ENCODE measurements around the gene PLXNA2.

- TF ChIP-seq POLR2AphosphoS5 (IDR thresholded peaks at IDR 0.05; ENCODE audit: low read depth, low read length), result no peak
- no peak for TF ChIP-seq SIN3A (IDR thresholded peaks at IDR 0.05; ENCODE audit: borderline replicate concordance, insufficient read depth, low read length)
Observed at GRCh38 chr1:208241512-208241911, 2.7 kb downstream of the PLXNA2 start.
